ENCODE measurements around the gene CCNK.

The CCNK gene

DNA sequence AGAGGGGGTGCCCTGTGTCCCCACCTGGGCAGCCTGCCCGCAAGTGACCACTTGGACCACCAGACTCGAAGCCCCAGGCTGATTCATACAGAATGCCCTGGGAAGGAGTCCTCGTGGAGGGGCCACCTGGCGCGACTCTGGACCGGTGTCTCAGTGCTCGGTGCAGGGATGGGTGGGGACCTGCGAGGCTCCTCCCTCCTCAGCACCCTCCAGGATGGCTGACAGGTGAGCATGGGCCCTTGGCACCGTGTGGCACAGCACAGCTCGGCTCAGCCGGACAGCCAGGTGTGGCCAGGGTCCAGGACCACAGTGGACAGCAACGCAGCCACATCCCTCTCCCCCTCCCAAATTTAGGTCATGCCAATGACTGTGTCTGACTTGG, 44.5 kb downstream of the CCNK start:
- no peak overlapping the region for H3K4me3 ChIP-seq (ENCODE audit: control insufficient read depth, low read depth, low read length)
- TF ChIP-seq, protein P1, sequence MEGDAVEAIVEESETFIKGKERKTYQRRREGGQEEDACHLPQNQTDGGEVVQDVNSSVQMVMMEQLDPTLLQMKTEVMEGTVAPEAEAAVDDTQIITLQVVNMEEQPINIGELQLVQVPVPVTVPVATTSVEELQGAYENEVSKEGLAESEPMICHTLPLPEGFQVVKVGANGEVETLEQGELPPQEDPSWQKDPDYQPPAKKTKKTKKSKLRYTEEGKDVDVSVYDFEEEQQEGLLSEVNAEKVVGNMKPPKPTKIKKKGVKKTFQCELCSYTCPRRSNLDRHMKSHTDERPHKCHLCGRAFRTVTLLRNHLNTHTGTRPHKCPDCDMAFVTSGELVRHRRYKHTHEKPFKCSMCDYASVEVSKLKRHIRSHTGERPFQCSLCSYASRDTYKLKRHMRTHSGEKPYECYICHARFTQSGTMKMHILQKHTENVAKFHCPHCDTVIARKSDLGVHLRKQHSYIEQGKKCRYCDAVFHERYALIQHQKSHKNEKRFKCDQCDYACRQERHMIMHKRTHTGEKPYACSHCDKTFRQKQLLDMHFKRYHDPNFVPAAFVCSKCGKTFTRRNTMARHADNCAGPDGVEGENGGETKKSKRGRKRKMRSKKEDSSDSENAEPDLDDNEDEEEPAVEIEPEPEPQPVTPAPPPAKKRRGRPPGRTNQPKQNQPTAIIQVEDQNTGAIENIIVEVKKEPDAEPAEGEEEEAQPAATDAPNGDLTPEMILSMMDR (conservative IDR thresholded peaks at IDR 0.05; ENCODE audit: control insufficient read depth, insufficient read depth, low read depth, low read length): no peak
- DNase-seq (ENCODE audit: low read depth): no peak

DNA sequence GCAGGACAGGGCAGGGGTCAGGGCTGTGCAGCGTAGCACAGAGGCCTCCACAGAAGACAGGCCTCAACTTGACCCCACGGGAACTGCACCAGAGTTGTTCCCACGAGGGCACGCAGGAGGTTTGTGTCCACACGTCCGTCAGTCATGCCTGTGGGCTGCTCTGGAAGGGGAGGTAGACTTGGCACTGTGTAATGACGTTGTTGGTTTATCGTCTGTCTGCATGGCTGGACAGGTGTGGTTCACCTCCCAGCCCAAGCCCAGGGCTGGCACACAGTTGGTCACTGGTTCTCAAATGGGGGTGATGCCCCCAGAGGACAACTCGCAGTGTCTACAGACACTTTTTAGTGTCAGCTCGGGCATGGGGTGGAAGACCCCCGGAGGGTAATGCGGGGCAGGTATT, 45.8 kb downstream of the CCNK start:
- no peak overlapping the region for H3K4me3 ChIP-seq (ENCODE audit: control insufficient read depth, low read depth, low read length)
- no peak for DNase-seq (ENCODE audit: low read depth)
- TF ChIP-seq, protein P1 (conservative IDR thresholded peaks at IDR 0.05; ENCODE audit: control insufficient read depth, insufficient read depth, low read depth, low read length): no peak

DNA sequence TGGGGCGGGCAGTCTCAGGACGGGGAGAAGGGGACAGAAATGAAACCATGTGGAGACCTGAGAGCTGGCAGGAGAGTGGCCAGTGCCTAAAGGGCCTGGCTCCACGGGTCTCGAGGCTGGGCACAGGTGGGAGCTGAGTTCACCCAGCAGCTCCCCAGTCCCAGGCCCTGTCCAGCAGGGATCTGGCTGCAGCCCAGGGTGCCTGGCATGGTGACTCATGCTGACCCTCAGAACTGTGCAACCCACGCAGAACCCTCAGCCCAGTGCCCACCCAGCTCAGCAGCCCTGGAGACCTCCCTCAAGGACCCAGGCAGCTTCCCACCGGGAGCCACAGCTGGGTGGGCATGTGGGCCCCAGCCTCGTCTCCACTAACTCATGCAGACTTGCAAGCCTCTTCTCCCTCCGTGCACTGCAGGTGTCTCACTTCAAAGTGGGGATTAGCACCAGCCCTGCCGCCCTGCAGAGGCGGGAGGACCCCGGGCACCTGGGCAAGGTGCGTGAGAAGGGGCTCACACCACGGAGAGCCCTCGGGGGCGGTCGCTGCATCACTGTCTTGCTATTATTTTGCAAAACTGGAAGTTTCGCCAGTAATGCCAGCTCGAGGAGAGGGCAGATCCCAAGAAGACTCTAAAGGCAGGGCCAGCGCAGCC, 46.3 kb downstream of the CCNK start:
- no peak for DNase-seq (ENCODE audit: low read depth)
- no peak overlapping the region for H3K4me3 ChIP-seq (ENCODE audit: control insufficient read depth, low read depth, low read length)
- TF ChIP-seq, protein P1 (conservative IDR thresholded peaks at IDR 0.05; ENCODE audit: control insufficient read depth, insufficient read depth, low read depth, low read length): no peak

DNA sequence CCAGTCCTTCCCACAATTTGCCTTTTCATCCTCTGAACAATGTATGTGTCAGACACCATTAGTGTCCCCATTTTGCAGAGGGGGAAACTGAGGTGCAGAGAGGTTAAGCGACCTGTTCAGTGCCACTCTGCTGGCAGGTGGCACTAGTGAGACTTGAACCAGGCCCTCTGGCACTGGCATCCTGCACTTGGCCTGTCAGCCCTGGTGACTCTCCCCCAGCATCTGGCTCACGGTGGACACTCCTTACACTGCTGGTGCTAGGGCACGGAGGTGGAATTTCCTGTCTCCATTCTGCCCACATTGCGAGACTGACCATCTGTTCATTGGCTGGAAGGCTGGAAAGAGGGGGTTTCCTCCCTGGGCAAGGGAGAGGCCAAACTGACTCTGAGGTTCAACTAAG, 48.7 kb downstream of the CCNK start:
- no peak overlapping the region for H3K4me3 ChIP-seq (ENCODE audit: control insufficient read depth, low read depth, low read length)
- TF ChIP-seq, protein P1 (conservative IDR thresholded peaks at IDR 0.05; ENCODE audit: control insufficient read depth, insufficient read depth, low read depth, low read length): no peak
- DNase-seq (ENCODE audit: low read depth): no peak

DNA sequence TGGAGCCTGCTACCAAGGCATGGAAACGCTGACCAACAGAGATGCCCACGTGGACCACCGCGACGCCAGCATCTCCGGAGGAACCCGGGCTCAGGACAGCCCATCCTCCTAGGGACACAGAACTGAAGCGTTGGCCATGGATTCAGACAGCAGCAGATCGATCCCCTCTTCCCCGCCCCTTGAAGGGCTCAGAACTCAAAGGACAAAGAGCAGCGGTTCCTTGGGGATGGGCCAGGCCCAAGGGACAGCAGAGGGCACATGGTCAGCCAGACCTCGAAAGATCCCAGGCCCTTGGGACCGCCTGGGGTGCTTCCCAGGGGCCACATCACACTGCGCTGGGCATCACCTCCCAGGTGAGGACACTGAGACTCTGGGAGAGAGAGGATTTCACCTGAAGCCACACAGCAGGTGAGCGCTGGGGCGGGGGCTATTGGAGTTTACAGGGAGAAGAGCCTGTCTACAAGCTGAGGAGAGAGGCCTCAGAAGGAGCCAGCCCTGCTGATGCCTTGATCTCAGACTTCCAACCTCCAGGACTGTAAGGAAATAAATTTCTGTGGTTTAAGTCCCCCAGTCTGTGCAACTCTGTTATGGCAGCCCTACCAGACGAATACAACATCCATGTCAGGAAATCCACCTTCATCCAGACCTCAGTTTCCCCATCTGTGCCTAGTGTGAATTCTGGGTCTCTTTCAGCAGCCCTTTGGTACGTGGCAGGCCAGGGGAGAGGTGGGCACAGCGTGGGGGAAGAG, 49.4 kb downstream of the CCNK start:
- DNase-seq (ENCODE audit: low read depth): no peak
- no peak overlapping the region for H3K4me3 ChIP-seq (ENCODE audit: control insufficient read depth, low read depth, low read length)
- TF ChIP-seq, protein P1 (conservative IDR thresholded peaks at IDR 0.05; ENCODE audit: control insufficient read depth, insufficient read depth, low read depth, low read length): no peak

DNA sequence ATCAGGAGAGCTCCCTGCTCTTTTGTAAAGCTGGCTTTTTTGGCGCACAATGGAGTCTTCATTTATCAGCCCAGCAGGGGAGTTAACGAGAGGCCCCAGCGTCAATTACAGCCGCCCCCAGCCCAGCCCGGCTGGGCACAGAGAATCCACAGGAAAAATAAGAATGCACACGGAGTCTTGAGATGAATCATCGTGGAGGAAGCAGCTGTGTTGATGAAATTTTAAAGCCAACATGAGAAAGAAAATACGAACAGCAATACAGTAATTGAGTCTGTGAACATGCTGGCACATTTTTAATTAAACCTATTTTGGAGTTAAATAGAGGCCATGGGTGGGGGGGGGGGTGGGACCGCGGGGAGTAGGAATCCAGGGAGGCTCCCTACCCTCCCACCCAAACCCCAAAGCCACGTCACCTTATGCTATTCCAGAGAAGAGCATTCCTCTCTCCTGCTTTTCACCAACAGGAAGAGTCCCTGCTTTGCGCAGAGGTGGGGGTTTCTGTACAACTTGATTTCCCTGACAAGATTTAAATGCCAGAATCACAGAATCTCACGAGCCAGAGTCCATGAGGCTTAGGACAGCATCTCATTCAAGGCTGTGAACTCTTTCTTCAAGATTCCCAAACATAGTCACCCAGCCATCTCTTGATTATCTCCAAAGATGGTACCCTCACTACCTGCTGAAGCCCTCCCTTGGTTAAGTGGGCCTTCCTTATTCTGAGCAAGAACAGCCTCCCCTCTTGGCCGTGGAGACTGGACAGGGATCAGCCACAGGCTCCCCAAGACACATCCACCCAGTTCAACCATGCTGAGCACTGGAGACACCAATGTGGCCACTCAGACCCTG, 50.3 kb downstream of the CCNK start:
- TF ChIP-seq, protein P1 (conservative IDR thresholded peaks at IDR 0.05; ENCODE audit: control insufficient read depth, insufficient read depth, low read depth, low read length): no peak
- peak; percentile 28 for DNase-seq (ENCODE audit: low read depth)
- no peak overlapping the region for H3K4me3 ChIP-seq (ENCODE audit: control insufficient read depth, low read depth, low read length)
